ENCODE data around the gene TRIOBP.
"Not testable (repeated sequence)": the region's sequence is repeated elsewhere in the genome, so short reads cannot be mapped to it uniquely, and the experiment has no call there.

Gene TRIOBP

DNA sequence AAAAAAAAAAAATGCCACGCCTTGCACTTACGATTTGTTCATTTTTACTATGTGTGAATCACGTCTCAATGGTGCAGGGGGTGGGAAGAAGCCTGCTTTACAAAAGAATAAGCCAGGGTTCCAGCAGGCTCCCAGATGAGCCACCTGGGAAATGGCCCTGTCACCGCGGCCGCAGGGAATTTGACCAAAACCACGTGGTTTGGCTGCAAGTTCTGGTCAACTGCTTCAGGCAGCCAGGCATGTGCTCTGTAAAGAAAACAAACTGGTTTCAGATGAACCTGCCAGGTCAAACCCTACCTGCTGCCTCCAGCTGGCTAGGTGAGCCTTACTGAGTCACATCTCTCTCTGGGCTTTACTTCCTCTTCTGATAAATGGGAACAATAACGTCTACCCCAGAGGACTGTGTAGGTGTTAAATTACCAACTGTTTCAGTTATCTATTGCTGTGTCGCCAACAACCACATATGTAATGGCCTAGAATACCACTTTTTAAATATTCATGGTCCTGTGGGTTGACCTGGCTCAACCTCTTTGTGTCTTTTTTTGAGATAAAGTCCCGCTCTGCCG lies 80.4 kb downstream of the TRIOBP start:
- no peak for DNase-seq (ENCODE audit: low spot score)

- no peak for DNase-seq (ENCODE audit: low spot score)
Observed at GRCh38 chr22:37778370-37779009, 81.6 kb downstream of the TRIOBP start.

- no peak for DNase-seq (ENCODE audit: low spot score)
Observed at GRCh38 chr22:37781434-37782059, 84.7 kb downstream of the TRIOBP start.

DNA sequence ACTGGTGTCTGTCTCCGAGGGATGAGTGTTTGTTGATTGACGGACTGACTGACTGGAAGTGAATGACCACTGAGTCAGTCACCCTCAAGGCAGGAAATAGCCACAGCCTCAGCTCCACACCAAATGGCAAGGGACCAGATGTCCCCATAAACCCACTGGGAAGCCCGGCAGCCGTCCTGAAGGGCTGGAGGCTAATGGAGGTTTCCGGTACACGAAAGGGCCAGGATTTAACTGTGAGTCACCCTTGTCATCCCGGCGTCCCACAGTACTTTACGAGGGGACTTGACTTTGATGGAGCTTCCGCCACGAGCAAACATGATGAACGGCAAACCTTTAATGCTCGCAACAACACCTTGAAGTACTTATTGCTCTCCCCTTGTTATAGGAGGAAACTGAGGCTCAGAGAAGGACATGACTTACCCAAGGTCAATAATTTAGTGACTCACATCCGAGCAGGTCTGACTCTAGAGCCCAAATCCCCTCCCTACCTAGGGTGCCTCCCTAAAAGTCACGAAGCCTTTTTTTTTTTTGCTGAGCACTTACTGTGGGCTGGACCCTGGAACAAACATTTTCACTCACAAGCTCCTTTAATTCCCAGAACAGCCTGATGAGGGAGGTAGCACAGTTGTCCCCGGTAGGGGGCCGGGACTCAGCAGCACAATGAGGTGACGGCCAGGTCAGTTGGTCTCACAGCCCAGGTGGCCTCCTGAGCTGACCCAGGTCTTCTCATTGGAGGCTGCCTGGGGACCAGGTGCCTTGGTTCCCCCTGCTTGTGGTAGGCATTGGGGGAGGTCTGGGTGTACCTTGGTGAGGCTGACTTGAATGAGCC lies 85.7 kb downstream of the TRIOBP start:
- DNase-seq (ENCODE audit: low spot score), result no peak

DNA sequence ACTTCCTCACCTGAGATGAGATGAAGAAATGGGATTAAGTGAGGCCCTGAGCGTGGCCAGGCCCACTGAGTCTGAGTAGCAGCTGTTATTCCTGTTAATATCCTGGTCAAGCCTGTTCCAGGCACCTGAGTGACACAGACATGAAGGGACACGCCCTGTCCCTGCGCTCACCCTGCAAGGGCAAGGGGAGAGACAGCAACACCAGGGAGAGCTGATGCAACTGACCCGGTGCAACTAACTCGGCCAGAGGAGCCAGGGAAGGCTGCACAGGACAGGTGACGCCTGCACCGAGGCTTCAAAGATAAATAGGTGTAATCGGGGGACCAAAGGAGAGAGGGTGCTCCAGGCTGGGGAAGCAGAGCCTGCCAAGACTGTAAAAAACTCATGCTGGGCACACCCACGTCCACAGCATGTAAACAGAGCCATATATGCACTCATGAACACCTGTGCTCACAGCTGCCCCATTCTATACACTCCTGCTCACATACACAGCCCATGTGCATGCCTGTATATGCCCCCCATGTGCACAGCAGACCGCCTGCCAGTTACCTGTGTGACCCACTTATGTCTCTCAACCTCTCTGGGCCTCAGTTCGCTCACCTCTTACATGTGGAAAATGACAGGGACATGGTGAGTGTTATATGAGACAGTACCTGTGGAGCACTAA lies 88.1 kb downstream of the TRIOBP start:
- no peak for DNase-seq (ENCODE audit: low spot score)

- no peak for DNase-seq (ENCODE audit: low spot score)
Observed at GRCh38 chr22:37790234-37790633, 93.4 kb downstream of the TRIOBP start.

GRCh38 chr22:37792494-37792893 lies 95.6 kb downstream of the TRIOBP start:
- DNase-seq (ENCODE audit: low spot score), result no peak

- DNase-seq (ENCODE audit: low spot score), result no peak
Observed at GRCh38 chr22:37794376-37794775, 97.5 kb downstream of the TRIOBP start.

DNA sequence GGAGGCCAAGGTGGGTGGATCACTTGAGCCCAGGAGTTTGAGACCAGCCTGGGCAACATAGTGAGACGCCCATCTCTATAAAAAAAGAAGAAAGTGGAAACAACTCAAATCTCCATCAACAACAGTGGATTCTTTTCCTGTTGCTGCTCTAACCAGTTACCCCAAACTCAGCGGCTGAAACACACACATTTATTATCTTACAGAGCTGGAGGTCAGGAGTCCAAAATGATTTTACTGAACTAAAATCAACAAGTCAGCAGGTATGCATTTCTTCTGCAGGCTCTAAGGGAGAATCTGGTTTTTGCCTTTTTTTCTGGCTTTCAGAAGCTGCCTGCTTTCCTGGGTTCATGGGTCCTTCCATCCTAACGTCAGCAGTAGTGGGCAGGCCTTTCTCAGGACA lies 99.2 kb downstream of the TRIOBP start:
- DNase-seq (ENCODE audit: low spot score), result no peak

- not testable (repeated sequence) for DNase-seq (ENCODE audit: low spot score)
Observed at GRCh38 chr22:37797259-37797658, 100.4 kb downstream of the TRIOBP start.

- no peak for DNase-seq (ENCODE audit: low spot score)
Observed at GRCh38 chr22:37797874-37798500, 101.1 kb downstream of the TRIOBP start.

DNA sequence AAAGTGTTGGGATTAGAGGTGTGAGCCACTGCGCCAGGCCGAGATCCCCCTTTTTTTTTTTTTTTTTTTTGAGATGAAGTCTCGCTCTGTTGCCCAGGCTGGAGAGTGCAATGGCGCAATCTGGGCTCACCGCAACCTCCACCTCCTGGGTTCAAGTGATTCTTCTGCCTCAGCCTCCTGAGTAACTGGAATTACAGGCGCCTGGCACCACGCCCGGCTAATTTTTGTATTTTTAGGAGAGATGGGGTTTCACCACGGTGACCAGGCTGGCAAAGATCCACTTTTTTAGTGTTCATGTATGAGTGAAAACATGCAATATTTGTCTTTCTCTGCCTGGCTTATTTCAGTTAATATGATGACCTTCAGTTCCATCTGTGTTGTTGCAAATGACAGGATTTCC lies 103.1 kb downstream of the TRIOBP start:
- not testable (repeated sequence) for DNase-seq (ENCODE audit: low spot score)

GRCh38 chr22:37801946-37802309 lies 105.1 kb downstream of the TRIOBP start:
- DNase-seq (ENCODE audit: low spot score), result no peak

DNA sequence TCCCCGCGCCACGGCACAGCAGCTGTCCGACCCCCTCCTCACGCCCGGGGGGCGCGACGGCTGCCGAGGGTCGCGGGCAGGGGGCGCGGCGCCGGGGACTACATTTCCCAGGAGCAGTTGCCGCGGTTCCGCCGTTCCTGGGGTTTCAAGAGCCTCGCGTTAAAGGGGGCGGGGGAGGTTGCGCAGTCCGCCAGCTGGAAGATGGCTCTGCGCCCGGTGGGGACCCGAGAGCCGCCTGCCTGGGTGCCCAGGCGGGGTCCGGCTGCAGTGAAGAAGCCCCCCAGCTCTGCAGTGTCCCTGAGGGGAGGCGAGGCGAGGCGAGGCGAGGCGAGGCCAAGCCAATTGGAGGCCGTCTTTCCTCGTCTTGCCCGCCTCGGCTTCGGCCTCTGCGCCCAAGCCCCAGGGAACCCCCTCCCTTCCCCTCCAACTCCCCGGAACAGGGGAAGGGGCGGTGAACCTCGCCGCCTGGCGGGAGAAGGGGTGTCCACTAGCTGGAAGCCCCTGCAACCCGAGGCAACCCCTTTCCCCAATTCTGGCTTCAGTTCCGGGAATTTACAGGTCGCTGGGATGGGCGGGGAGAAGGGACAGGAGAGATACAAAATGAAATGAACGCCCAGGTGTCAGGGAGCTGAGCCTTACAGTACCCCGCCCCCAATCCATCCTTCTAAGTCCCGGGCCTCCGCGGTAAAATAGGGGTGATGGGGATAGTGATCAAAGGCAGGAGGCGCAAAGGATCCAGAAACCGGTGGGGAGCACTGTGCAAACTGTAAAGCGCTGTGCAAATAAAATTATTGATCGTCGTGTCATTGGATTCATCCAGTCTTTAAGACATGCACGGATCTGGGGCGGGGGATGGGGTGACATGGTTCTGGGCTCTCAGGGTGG lies 105.7 kb downstream of the TRIOBP start:
- DNase-seq (ENCODE audit: low spot score), result peak; percentile 79

DNA sequence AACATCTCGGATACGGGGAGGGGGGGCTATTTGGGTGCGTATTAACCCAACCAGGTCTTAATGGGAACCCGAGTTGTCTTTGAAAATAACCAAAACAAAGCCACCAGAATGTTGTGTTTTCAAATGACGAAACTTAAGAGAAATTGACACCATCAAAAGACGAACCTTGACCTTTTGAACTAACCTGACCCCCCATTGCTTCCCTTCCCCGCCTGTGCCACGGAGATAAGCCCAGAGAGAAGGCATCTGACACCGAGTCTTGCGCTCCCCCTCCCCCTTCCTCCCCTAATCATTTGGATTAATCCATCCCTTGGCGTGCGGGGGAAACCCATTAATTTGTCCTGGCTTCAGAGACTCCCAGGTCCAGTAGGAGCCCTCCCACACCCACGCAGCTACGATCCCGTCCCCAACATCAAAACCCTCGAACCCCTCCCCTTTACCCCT lies 106.4 kb downstream of the TRIOBP start:
- no peak for DNase-seq (ENCODE audit: low spot score)

GRCh38 chr22:37803639-37804351 lies 106.9 kb downstream of the TRIOBP start:
- no peak for DNase-seq (ENCODE audit: low spot score)

- DNase-seq (ENCODE audit: low spot score), result no peak
Observed at GRCh38 chr22:37804352-37804880, 107.6 kb downstream of the TRIOBP start.

DNA sequence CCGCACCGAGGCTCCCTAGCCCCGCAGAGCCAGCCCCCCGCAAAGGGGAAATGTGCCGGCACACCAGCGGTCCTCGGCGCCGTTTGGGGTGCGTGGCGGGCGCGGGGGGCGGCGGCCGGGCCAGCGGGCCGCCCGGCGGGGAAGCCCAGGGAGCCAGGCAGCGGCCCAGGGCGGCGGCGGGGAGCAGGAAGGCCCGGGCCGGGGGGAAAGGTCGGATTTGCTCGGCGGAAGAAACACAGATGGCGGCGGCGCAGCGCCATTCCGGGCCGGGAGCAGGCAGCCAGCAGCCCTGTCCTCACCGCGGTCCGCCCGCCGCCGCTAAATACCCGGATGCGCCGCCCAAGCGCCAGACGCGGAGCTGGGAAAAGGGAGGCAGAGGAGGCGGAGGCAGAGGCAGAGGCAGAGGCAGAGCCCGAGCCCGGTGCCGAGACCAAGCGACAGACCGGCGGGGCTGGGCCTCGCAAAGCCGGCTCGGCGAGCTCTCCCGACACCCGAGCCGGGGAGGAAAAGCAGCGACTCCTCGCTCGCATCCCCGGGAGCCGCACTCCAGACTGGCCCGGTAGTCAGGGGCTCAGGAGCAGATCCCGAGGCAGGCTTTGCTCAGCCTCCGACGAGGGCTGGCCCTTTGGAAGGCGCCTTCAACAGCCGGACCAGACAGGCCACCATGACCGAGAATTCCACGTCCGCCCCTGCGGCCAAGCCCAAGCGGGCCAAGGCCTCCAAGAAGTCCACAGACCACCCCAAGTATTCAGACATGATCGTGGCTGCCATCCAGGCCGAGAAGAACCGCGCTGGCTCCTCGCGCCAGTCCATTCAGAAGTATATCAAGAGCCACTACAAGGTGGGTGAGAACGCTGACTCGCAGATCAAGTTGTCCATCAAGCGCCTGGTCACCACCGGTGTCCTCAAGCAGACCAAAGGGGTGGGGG lies 108.3 kb downstream of the TRIOBP start:
- DNase-seq (ENCODE audit: low spot score), result peak; percentile 89

Measured in Ammon's horn (tissue), 1 donor.